PC-3 (cell line): ENCODE results near the gene ATP2B2. TPM values are rescaled to one million over a fixed set of nuclear protein-coding genes. Genes with fewer than 3 reads are reported as not detected.

Experiments
- ATAC-seq: fragments of 200-7000 bp; cut with Tn5 transposase; 2 replicates; pipeline ENCODE4 v1.9.1; 2020; ENCODE audit warnings: mild to moderate bottlenecking, moderate library complexity
- BruUV-seq: library from RNA; stranded (reverse); fragments of 400-500 nt; replicated peaks from 2 replicates; lab custom pipeline; 2021; lab: Mats Ljungman, UMichigan
- CTCF ChIA-PET: fragments of 300-600 bp; sonication (Branson Sonifier 250); formaldehyde crosslinking; loops from one replicate; lab custom pipeline; 2022; ENCODE audit warnings: antibody characterized with exemption; lab: Charles Lee
- POLR2A ChIA-PET: fragments of 300-600 bp; sonication (Branson Sonifier 250); formaldehyde crosslinking; loops from one replicate; lab custom pipeline; 2022; ENCODE audit warnings: antibody characterized with exemption; ENCODE audit not compliant: unreplicated experiment; lab: Charles Lee
- DNase-seq: peaks from one replicate; pipeline ENCODE4 v3.0.0-alpha.2; 2015
- H2AFZ ChIP-seq: fragments of 300-600 bp; sonication (generic); 2 replicates; pipeline ENCODE4 v1.6.0; 2016; ENCODE audit warnings: antibody characterized with exemption, low read length
- H3F3A ChIP-seq: fragments of 300-600 bp; sonication (generic); one replicate; pipeline ENCODE4 v1.6.0; 2017; ENCODE audit warnings: antibody characterized with exemption, low read length, control low read depth, mild to moderate bottlenecking; ENCODE audit not compliant: unreplicated experiment
- H3K27ac ChIP-seq: fragments of 300-600 bp; sonication (generic); 2 replicates; pipeline ENCODE4 v1.5.1; 2016; ENCODE audit warnings: mild to moderate bottlenecking, low read length
- H3K27me3 ChIP-seq: fragments of 300-600 bp; sonication (generic); 2 replicates; pipeline ENCODE4 v1.6.1; 2016; ENCODE audit warnings: low read length, mixed read lengths
- H3K36me3 ChIP-seq: fragments of 300-600 bp; sonication (generic); 2 replicates; pipeline ENCODE4 v1.6.1; 2016; ENCODE audit warnings: low read depth, mixed run types, low read length, mixed read lengths
- H3K4me1 ChIP-seq: fragments of 300-600 bp; sonication (generic); 2 replicates; pipeline ENCODE4 v1.5.1; 2016; ENCODE audit warnings: low read length; ENCODE audit not compliant: insufficient read depth
- H3K4me2 ChIP-seq: fragments of 300-600 bp; sonication (generic); 2 replicates; pipeline ENCODE4 v1.6.0; 2016; ENCODE audit warnings: low read length
- H3K4me3 ChIP-seq: fragments of 300-600 bp; sonication (generic); 2 replicates; pipeline ENCODE4 v1.5.1; 2016; ENCODE audit warnings: mild to moderate bottlenecking, low read length, mixed read lengths
- H3K79me2 ChIP-seq: fragments of 300-600 bp; sonication (generic); 2 replicates; pipeline ENCODE4 v1.6.1; 2017; ENCODE audit warnings: low read length, mixed read lengths
- H3K9ac ChIP-seq: fragments of 300-600 bp; sonication (generic); 2 replicates; pipeline ENCODE4 v1.6.0; 2016; ENCODE audit warnings: mild to moderate bottlenecking, low read length
- H3K9me2 ChIP-seq: fragments of 300-600 bp; sonication (generic); replicated peaks from 2 replicates; pipeline ENCODE4 v1.6.1; 2016; ENCODE audit warnings: mixed run types, low read length, mixed read lengths
- H3K9me3 ChIP-seq: fragments of 300-600 bp; sonication (generic); 2 replicates; pipeline ENCODE4 v1.6.1; 2016; ENCODE audit warnings: low read length, mixed read lengths
- H4K20me1 ChIP-seq: fragments of 300-600 bp; sonication (generic); 2 replicates; pipeline ENCODE4 v1.6.1; 2016; ENCODE audit warnings: low read length, mixed read lengths
- CTCF ChIP-seq: fragments of 300-600 bp; sonication (generic); conservative IDR thresholded peaks from 2 replicates; pipeline ENCODE4 v1.5.1; 2017; ENCODE audit warnings: antibody characterized with exemption, low read depth, mild to moderate bottlenecking, low read length
- EZH2 ChIP-seq: fragments of 300-600 bp; sonication (generic); IDR thresholded peaks from one replicate; pipeline ENCODE4 v1.6.1; 2017; ENCODE audit warnings: antibody characterized with exemption, mild to moderate bottlenecking, low read length; ENCODE audit not compliant: unreplicated experiment
- EZH2phosphoT487 ChIP-seq: fragments of 300-600 bp; sonication (generic); IDR thresholded peaks from 2 replicates; pipeline ENCODE4 v1.6.1; 2018; ENCODE audit warnings: mild to moderate bottlenecking, antibody characterized with exemption, low read length, borderline replicate concordance
- intact Hi-C: fragments of 100-400 bp; cut with micrococcal nuclease; formaldehyde crosslinking; loops from 2 replicates; pipeline ENCODE4 v1.9.0; 2023
- total RNA-seq: library from RNA; depleted of rRNA; stranded (reverse); fragments of >200 nt; gene quantifications from 2 replicates; pipeline ENCODE4 v1.2.3, GENCODE V29; 2014

The ATP2B2 gene
- total RNA-seq, 1 experiment from 2014 or later = not detected

- ATAC-seq (no peak), DNase-seq (no peak)
- H3K79me2 ChIP-seq = peaks cover 32% of the 10 kb centered on the region
- no peaks in the 10 kb centered on the region for H3K9me3 ChIP-seq
- H3K9me2 ChIP-seq = no peaks in the 10 kb centered on the region
- no peaks in the 10 kb centered on the region for H3F3A ChIP-seq
- H2AFZ ChIP-seq = peak overlapping the region; percentile 50; the same call in 1 of the 2 replicates
- H4K20me1 ChIP-seq = peaks cover 15% of the 10 kb centered on the region; the same call in 1 of the 2 replicates
- H3K4me3 ChIP-seq = no peak overlapping the region
- ChIA-PET CTCF (no interaction called here), POLR2A (no interaction called here)
- TF ChIP-seq EZH2 (no peak), EZH2phosphoT487 (no peak), CTCF (no peak)
- no peak overlapping the region for H3K9ac ChIP-seq
- H3K27ac ChIP-seq = no peak overlapping the region
- H3K36me3 ChIP-seq = peaks cover 22% of the 10 kb centered on the region
- no peaks in the 10 kb centered on the region; the same call in 1 of the 2 replicates for H3K4me1 ChIP-seq
- peaks cover 24% of the 10 kb centered on the region for H3K27me3 ChIP-seq
- BruUV-seq = TSS peak; percentile 26
- H3K4me2 ChIP-seq = no peak overlapping the region
- intact Hi-C loops = no loop called here
These were observed 183.6 kb downstream of the ATP2B2 start for GRCh38 chr3:10321630-10322351.

- Histone ChIP-seq H4K20me1 (peaks cover 15% of the 10 kb centered on the region; the same call in 1 of the 2 replicates), H3K27me3 (peaks cover 9% of the 10 kb centered on the region; the same call in 1 of the 2 replicates), H3F3A (no peaks in the 10 kb centered on the region), H3K9me2 (no peaks in the 10 kb centered on the region), H3K79me2 (peaks cover 32% of the 10 kb centered on the region), H3K9me3 (no peaks in the 10 kb centered on the region), H3K27ac (peak overlapping the region; percentile 38), H3K4me3 (peak overlapping the region; percentile 87), H3K4me2 (peak overlapping the region; percentile 92), H3K36me3 (peaks cover 32% of the 10 kb centered on the region), H2AFZ (peak overlapping the region; percentile 50), H3K9ac (peak overlapping the region; percentile 96), H3K4me1 (no peaks in the 10 kb centered on the region; the same call in 1 of the 2 replicates)
- TF ChIP-seq EZH2phosphoT487 (no peak), EZH2 (no peak), CTCF (no peak)
- peak; percentile 3; the same call in 1 of the 2 replicates for ATAC-seq
- intact Hi-C loops = no loop called here
- ChIA-PET CTCF (no interaction called here), POLR2A (interaction anchor here (0.5 to 0.6 kb wide), 5 partner anchors 16 to 1318 kb away, joined by 3 to 7 read pairs (median 3); no protein-coding TSS in a partner anchor)
- TSS peak; percentile 15 for BruUV-seq
- DNase-seq = no peak
These were observed 185.1 kb downstream of the ATP2B2 start for GRCh38 chr3:10320320-10320677.

GRCh38 chr3:10319804-10320203 lies 185.6 kb downstream of the ATP2B2 start:
- Histone ChIP-seq H3K9me2 (no peaks in the 10 kb centered on the region), H3K4me3 (peak overlapping the region; percentile 87), H3K36me3 (peaks cover 36% of the 10 kb centered on the region), H3K27me3 (0 out of 2 replicates have a peak, but pooled peaks cover 4% of the 10 kb centered on the region), H3K4me1 (no peaks in the 10 kb centered on the region; the same call in 1 of the 2 replicates), H3K4me2 (peak overlapping the region; percentile 92), H3K27ac (no peak overlapping the region), H3K79me2 (peaks cover 32% of the 10 kb centered on the region), H3K9me3 (no peaks in the 10 kb centered on the region), H2AFZ (no peak overlapping the region), H3K9ac (peak overlapping the region; percentile 96), H4K20me1 (peaks cover 15% of the 10 kb centered on the region; the same call in 1 of the 2 replicates), H3F3A (no peaks in the 10 kb centered on the region)
- BruUV-seq = no TSS peak
- no peak for DNase-seq
- intact Hi-C loops = no loop called here
- POLR2A ChIA-PET = interaction anchor here (0.6 kb wide), 1 partner anchor 34 kb away, joined by 3 read pairs; no protein-coding TSS in a partner anchor
- no peak for ATAC-seq
- no peak for TF ChIP-seq EZH2
- TF ChIP-seq CTCF = no peak
- TF ChIP-seq EZH2phosphoT487 = no peak
- CTCF ChIA-PET = no interaction called here
